ENCODE data around the gene CNOT6. TPM values are rescaled to one million over a fixed set of nuclear protein-coding genes. Genes with fewer than 3 reads are reported as not detected.
"Not testable (repeated sequence)": the region's sequence is repeated elsewhere in the genome, so short reads cannot be mapped to it uniquely, and the experiment has no call there.

Gene CNOT6
- total RNA-seq, 4 donors from 2014 or later, result 4.1 to 12.0 (median 6.4) TPM

GRCh38 chr5:180470966-180471582 lies 23.1 kb upstream of the CNOT6 start:
- in situ Hi-C loops (cut with MboI; ENCODE audit: low sequenced_read_pairs in 4 of 4), result loop anchor here in 1 of 4 donors (10.0 kb wide), 1 partner anchor 176 kb away; the partner anchor contains the start of gene MAPK9
- H3K36me3 ChIP-seq, result no peaks in the 10 kb centered on the region
- no peaks in the 10 kb centered on the region for H3K27me3 ChIP-seq
- peak; percentile 41 to 51 for ATAC-seq
- H3K4me1 ChIP-seq, result no peaks in the 10 kb centered on the region
- intact Hi-C loops (cut with DNase I; ENCODE audit: low total_unique reads), result loop anchor here (1.0 to 5.0 kb wide), 2 partner anchors 178 to 344 kb away; no protein-coding TSS in a partner anchor
- DNase-seq, result peak; percentile 20 to 22
- TF ChIP-seq POLR2A (IDR thresholded peaks at IDR 0.05), result no peak
- peak; percentile 64 to 90 (median 81) for TF ChIP-seq CTCF (IDR thresholded peaks at IDR 0.05 in 4 of 5, conservative IDR thresholded peaks at IDR 0.05 in 1 of 5)
- no peak overlapping the region for H3K27ac ChIP-seq
- no peaks in the 10 kb centered on the region for H3K9me3 ChIP-seq
- H3K4me3 ChIP-seq, result no peak overlapping the region

GRCh38 chr5:180471866-180472265 lies 22.3 kb upstream of the CNOT6 start:
- in situ Hi-C loops (cut with MboI; ENCODE audit: low sequenced_read_pairs in 4 of 4), result loop anchor here in 1 of 4 donors (10.0 kb wide), 1 partner anchor 177 kb away; the partner anchor contains the start of gene MAPK9
- no peaks in the 10 kb centered on the region for H3K9me3 ChIP-seq

GRCh38 chr5:180472269-180472668 lies 21.9 kb upstream of the CNOT6 start:
- intact Hi-C loops (cut with DNase I; ENCODE audit: low total_unique reads), result loop anchor here (5.0 kb wide), 1 partner anchor 345 kb away; no protein-coding TSS in a partner anchor

More at GRCh38 chr5:180471866-180472265, 22.3 kb upstream of the CNOT6 start:
- Histone ChIP-seq H3K4me1 (no peaks in the 10 kb centered on the region), H3K36me3 (no peaks in the 10 kb centered on the region), H3K4me3 (no peak overlapping the region), H3K27me3 (no peaks in the 10 kb centered on the region), H3K27ac (no peak overlapping the region)
- intact Hi-C loops (cut with DNase I; ENCODE audit: low total_unique reads), result loop anchor here (1.0 to 5.0 kb wide), 2 partner anchors 179 to 345 kb away; no protein-coding TSS in a partner anchor
- no peak for DNase-seq
- ATAC-seq, result no peak
- TF ChIP-seq POLR2A (IDR thresholded peaks at IDR 0.05) (no peak), CTCF (IDR thresholded peaks at IDR 0.05 in 4 of 5, conservative IDR thresholded peaks at IDR 0.05 in 1 of 5) (no peak)

GRCh38 chr5:180473386-180473785 lies 20.8 kb upstream of the CNOT6 start:
- in situ Hi-C loops (cut with MboI; ENCODE audit: low sequenced_read_pairs in 4 of 4) (loop anchor here in 1 of 4 donors (10.0 kb wide), 1 partner anchor 179 kb away; the partner anchor contains the start of gene MAPK9), intact Hi-C loops (cut with DNase I; ENCODE audit: low total_unique reads) (loop anchor here (5.0 kb wide), 1 partner anchor 346 kb away; no protein-coding TSS in a partner anchor)
- not testable (repeated sequence) for H3K9me3 ChIP-seq, H3K36me3 ChIP-seq, DNase-seq, H3K27ac ChIP-seq, H3K4me3 ChIP-seq, ATAC-seq, H3K27me3 ChIP-seq, H3K4me1 ChIP-seq

More at GRCh38 chr5:180472269-180472668, 21.9 kb upstream of the CNOT6 start:
- Histone ChIP-seq H3K9me3 (no peaks in the 10 kb centered on the region), H3K36me3 (no peaks in the 10 kb centered on the region), H3K27ac (no peak overlapping the region), H3K4me3 (no peak overlapping the region), H3K4me1 (no peaks in the 10 kb centered on the region), H3K27me3 (no peaks in the 10 kb centered on the region)
- DNase-seq (no peak), ATAC-seq (no peak)
- TF ChIP-seq CTCF (IDR thresholded peaks at IDR 0.05 in 4 of 5, conservative IDR thresholded peaks at IDR 0.05 in 1 of 5) (no peak), POLR2A (IDR thresholded peaks at IDR 0.05) (no peak)
- in situ Hi-C loops (cut with MboI; ENCODE audit: low sequenced_read_pairs in 4 of 4), result loop anchor here in 1 of 4 donors (10.0 kb wide), 1 partner anchor 177 kb away; the partner anchor contains the start of gene MAPK9

- H3K36me3 ChIP-seq, result no peaks in the 10 kb centered on the region
- intact Hi-C loops (cut with DNase I; ENCODE audit: low total_unique reads), result loop anchor here (5.0 kb wide), 1 partner anchor 347 kb away; no protein-coding TSS in a partner anchor
- H3K27me3 ChIP-seq, result no peaks in the 10 kb centered on the region
Measured at GRCh38 chr5:180474569-180474968, 19.6 kb upstream of the CNOT6 start.

GRCh38 chr5:180475969-180476524 lies 18.1 kb upstream of the CNOT6 start:
- in situ Hi-C loops (cut with MboI; ENCODE audit: low sequenced_read_pairs in 4 of 4), result loop anchor here in 2 of 4 donors (5.0 to 25.0 kb wide), 3 partner anchors 181 to 814 kb away; partner anchors contain the start of gene MAPK9 (in 1 of the 2)
- H3K4me1 ChIP-seq; H3K36me3 ChIP-seq; H3K27me3 ChIP-seq; H3K27ac ChIP-seq; H3K4me3 ChIP-seq; ATAC-seq; DNase-seq; H3K9me3 ChIP-seq; intact Hi-C loops (cut with DNase I; ENCODE audit: low total_unique reads): not testable (repeated sequence)

More at GRCh38 chr5:180474569-180474968, 19.6 kb upstream of the CNOT6 start:
- no peak for TF ChIP-seq CTCF (IDR thresholded peaks at IDR 0.05 in 4 of 5, conservative IDR thresholded peaks at IDR 0.05 in 1 of 5)
- no peak for TF ChIP-seq POLR2A (IDR thresholded peaks at IDR 0.05)
- Histone ChIP-seq H3K4me1 (no peaks in the 10 kb centered on the region), H3K27ac (no peak overlapping the region), H3K9me3 (no peaks in the 10 kb centered on the region), H3K4me3 (no peak overlapping the region)
- DNase-seq (no peak), ATAC-seq (no peak)
- in situ Hi-C loops (cut with MboI; ENCODE audit: low sequenced_read_pairs in 4 of 4), result loop anchor here in 1 of 4 donors (10.0 kb wide), 1 partner anchor 180 kb away; the partner anchor contains the start of gene MAPK9
